Keratinocyte (primary cell): Measurements from ENCODE around the gene SIPA1L3. TPM values are rescaled to one million over a fixed set of nuclear protein-coding genes. Genes with fewer than 3 reads are reported as not detected.

Experiments
- DNase-seq: peaks from one replicate; pipeline ENCODE4 v3.0.0-alpha.2; 2011; ENCODE audit warnings: low read depth, missing footprints, low spot score
- FAIRE-seq: peaks from 2 replicates; lab custom pipeline; 2011; peaks lifted over from hg19 to GRCh38; lab: Jason Lieb, UNC
- H2AFZ ChIP-seq: 2 replicates; pipeline ENCODE4 v1.6.0; 2012; ENCODE audit warnings: low read length, control low read depth, inconsistent platforms; ENCODE audit not compliant: control insufficient read depth
- H3K27ac ChIP-seq: 2 replicates; pipeline ENCODE4 v1.5.1; 2011; ENCODE audit warnings: low read length; ENCODE audit not compliant: control insufficient read depth, insufficient read depth
- H3K27me3 ChIP-seq: 3 replicates; pipeline ENCODE4 v1.6.0; 2011; ENCODE audit warnings: low read length; ENCODE audit not compliant: control insufficient read depth, insufficient read depth; ENCODE audit errors: extremely low read depth
- H3K36me3 ChIP-seq, 2 experiments: 2 replicates in 1 of 2; 3 replicates in 1 of 2; pipeline ENCODE4 v1.5.1; 2011; ENCODE audit warnings: low read length in 2 of 2, mild to moderate bottlenecking in 1 of 2; ENCODE audit not compliant: control insufficient read depth in 2 of 2, insufficient read depth in 2 of 2; ENCODE audit errors: extremely low read depth in 1 of 2
- H3K4me1 ChIP-seq: 3 replicates; pipeline ENCODE4 v1.5.1; 2011; ENCODE audit warnings: low read length; ENCODE audit not compliant: control insufficient read depth, insufficient read depth; ENCODE audit errors: extremely low read depth
- H3K4me2 ChIP-seq: 3 replicates; pipeline ENCODE4 v1.6.0; 2011; ENCODE audit warnings: low read depth, low read length; ENCODE audit not compliant: control insufficient read depth, insufficient read depth; ENCODE audit errors: extremely low read depth
- H3K4me3 ChIP-seq, 3 experiments: fragments of 200-600 bp in 1 of 3; sonication (generic) in 1 of 3; 2 replicates in 2 of 3; 3 replicates in 1 of 3; pipeline ENCODE4 v1.5.1; 2011 to 2016; ENCODE audit warnings: low read length in 3 of 3, mild to moderate bottlenecking in 3 of 3, control low read depth in 2 of 3, inconsistent platforms in 1 of 3, low read depth in 1 of 3, mixed read lengths in 1 of 3, mixed run types in 1 of 3, moderate library complexity in 1 of 3; ENCODE audit not compliant: control insufficient read depth in 2 of 3, insufficient read depth in 2 of 3; ENCODE audit errors: extremely low read depth in 1 of 3
- H3K79me2 ChIP-seq: 2 replicates; pipeline ENCODE4 v1.6.0; 2012; ENCODE audit warnings: low read length; ENCODE audit not compliant: control insufficient read depth, insufficient read depth
- H3K9ac ChIP-seq: 3 replicates; pipeline ENCODE4 v1.6.0; 2011; ENCODE audit warnings: low read length; ENCODE audit not compliant: control insufficient read depth, insufficient read depth; ENCODE audit errors: extremely low read depth
- H3K9me1 ChIP-seq: 3 replicates; pipeline ENCODE4 v1.6.0; 2011; ENCODE audit warnings: low read length; ENCODE audit not compliant: control insufficient read depth, insufficient read depth; ENCODE audit errors: extremely low read depth
- H3K9me3 ChIP-seq: 2 replicates; pipeline ENCODE4 v1.5.1; 2012; ENCODE audit warnings: low read depth, low read length; ENCODE audit not compliant: control insufficient read depth
- H4K20me1 ChIP-seq: 3 replicates; pipeline ENCODE4 v1.6.0; 2011; ENCODE audit warnings: low read length; ENCODE audit not compliant: control insufficient read depth, insufficient read depth; ENCODE audit errors: extremely low read depth
- EZH2 ChIP-seq: IDR thresholded peaks from one replicate; pipeline ENCODE4 v1.6.1; 2012; ENCODE audit warnings: inconsistent platforms, mild to moderate bottlenecking, low read length, moderate library complexity
- dilution Hi-C: fragments of 300-500 bp; cut with MboI; formaldehyde crosslinking; loops from one replicate; pipeline ENCODE4 v1.7.0; 2020; ENCODE audit warnings: low sequenced_read_pairs; ENCODE audit not compliant: extremely low pct_ligation_motif_present
- polyA plus RNA-seq, 5 experiments: library from polyadenylated mRNA; depleted of rRNA in 3 of 5; stranded (reverse) in 3 of 5; stranded (forward) in 1 of 5; unstranded in 1 of 5; fragments of >200 nt; gene quantifications; 1 replicate in 1 of 5; 2 replicates in 3 of 5; 3 replicates in 1 of 5; pipeline versions ENCODE4 v1.2.1 to v1.2.3, GENCODE V29; 2011 to 2012; ENCODE audit warnings: missing spikeins in 2 of 5, low read depth in 1 of 5, low replicate concordance in 1 of 5
- TF ChIP-seq, protein P1 (sequence below), 3 experiments: IDR thresholded peaks in 1 of 3; conservative IDR thresholded peaks in 1 of 3; optimal IDR thresholded peaks in 1 of 3; 2 replicates in 2 of 3; 3 replicates in 1 of 3; pipeline versions ENCODE3 to v1.5.1; 2011; ENCODE audit warnings: low read length in 3 of 3, mild to moderate bottlenecking in 3 of 3, moderate library complexity in 2 of 3, control low read depth in 1 of 3, inconsistent platforms in 1 of 3; ENCODE audit not compliant: insufficient read depth in 2 of 3; ENCODE audit errors: extremely low read depth in 1 of 3

The SIPA1L3 gene
- polyA plus RNA-seq, 1 donor (not counting 4 experiments of a cell fraction or from before 2014, with no cell fraction given) = 8.0 TPM

DNA sequence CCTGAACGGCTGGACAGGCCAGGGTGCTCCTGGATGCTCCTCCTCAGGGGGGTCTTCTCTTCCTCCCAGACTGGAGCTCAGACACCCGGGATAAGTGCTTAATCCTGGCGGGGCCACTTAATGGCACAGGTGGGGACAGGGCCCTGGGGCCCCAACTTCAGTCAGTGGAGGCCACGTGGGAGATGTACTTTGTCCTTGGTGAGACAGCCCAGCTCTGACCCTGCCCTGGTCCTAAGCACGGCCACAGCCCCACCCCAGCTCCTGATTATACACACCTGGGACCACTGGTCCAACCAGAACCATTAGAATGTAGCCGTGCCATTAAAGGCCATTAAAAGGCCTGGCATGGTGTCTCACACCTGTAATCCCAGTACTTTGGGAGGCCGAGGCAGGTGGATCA is 341.4 kb downstream of the SIPA1L3 start:
- no peak for FAIRE-seq
- Histone ChIP-seq H2AFZ (no peak overlapping the region), H4K20me1 (no peaks in the 10 kb centered on the region), H3K27me3 (no peaks in the 10 kb centered on the region), H3K4me1 (peaks cover 25% of the 10 kb centered on the region), H3K4me2 (no peak overlapping the region), H3K4me3 (no peak overlapping the region), H3K36me3 (no peaks in the 10 kb centered on the region), H3K79me2 (no peaks in the 10 kb centered on the region), H3K9ac (no peak overlapping the region), H3K9me3 (no peaks in the 10 kb centered on the region), H3K9me1 (no peaks in the 10 kb centered on the region), H3K27ac (no peak overlapping the region)
- DNase-seq = no peak
- TF ChIP-seq, protein P1, sequence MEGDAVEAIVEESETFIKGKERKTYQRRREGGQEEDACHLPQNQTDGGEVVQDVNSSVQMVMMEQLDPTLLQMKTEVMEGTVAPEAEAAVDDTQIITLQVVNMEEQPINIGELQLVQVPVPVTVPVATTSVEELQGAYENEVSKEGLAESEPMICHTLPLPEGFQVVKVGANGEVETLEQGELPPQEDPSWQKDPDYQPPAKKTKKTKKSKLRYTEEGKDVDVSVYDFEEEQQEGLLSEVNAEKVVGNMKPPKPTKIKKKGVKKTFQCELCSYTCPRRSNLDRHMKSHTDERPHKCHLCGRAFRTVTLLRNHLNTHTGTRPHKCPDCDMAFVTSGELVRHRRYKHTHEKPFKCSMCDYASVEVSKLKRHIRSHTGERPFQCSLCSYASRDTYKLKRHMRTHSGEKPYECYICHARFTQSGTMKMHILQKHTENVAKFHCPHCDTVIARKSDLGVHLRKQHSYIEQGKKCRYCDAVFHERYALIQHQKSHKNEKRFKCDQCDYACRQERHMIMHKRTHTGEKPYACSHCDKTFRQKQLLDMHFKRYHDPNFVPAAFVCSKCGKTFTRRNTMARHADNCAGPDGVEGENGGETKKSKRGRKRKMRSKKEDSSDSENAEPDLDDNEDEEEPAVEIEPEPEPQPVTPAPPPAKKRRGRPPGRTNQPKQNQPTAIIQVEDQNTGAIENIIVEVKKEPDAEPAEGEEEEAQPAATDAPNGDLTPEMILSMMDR (optimal IDR thresholded peaks at IDR 0.05 in 1 of 3, IDR thresholded peaks at IDR 0.05 in 1 of 3, conservative IDR thresholded peaks at IDR 0.05 in 1 of 3; ENCODE audit: extremely low read depth in 1 of 3, insufficient read depth in 2 of 3, low read length in 3 of 3) = no peak
- TF ChIP-seq EZH2 = no peak
- dilution Hi-C loops = no loop called here

DNA sequence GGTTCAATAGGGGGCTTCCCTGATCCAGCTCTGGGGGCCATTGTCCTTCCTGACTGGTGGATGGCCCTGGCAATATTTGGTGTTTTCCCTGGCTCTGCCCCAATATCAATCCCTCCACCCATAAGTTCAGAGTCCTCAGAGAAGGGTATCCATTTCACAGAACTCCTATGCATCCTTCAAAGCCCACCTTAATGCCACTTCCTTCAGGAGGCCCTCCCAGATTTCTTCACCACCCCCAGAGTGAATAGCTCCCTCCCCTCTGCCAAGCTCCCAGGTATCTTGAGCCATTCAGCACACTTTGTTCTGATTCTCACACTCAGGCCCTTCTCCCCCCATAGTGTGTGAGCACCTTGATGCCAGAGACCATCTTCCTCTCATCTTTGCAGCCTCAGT is 343.4 kb downstream of the SIPA1L3 start:
- Histone ChIP-seq H3K27me3 (no peaks in the 10 kb centered on the region), H2AFZ (no peak overlapping the region), H4K20me1 (no peaks in the 10 kb centered on the region), H3K4me3 (no peak overlapping the region), H3K36me3 (no peaks in the 10 kb centered on the region), H3K9ac (no peak overlapping the region), H3K4me2 (no peak overlapping the region), H3K9me1 (no peaks in the 10 kb centered on the region), H3K27ac (no peak overlapping the region), H3K4me1 (peaks cover 28% of the 10 kb centered on the region), H3K79me2 (no peaks in the 10 kb centered on the region), H3K9me3 (no peaks in the 10 kb centered on the region)
- DNase-seq (no peak), FAIRE-seq (no peak)
- dilution Hi-C loops = no loop called here
- TF ChIP-seq, protein P1 (optimal IDR thresholded peaks at IDR 0.05 in 1 of 3, IDR thresholded peaks at IDR 0.05 in 1 of 3, conservative IDR thresholded peaks at IDR 0.05 in 1 of 3; ENCODE audit: extremely low read depth in 1 of 3, insufficient read depth in 2 of 3, low read length in 3 of 3) = no peak
